Activated CD8-positive, alpha-beta T cell treated with anti-CD3 and anti-CD28 coated beads for 36 hours (primary cell): ENCODE data around the gene SGCE. TPM values are rescaled to one million over a fixed set of nuclear protein-coding genes. Genes with fewer than 3 reads are reported as not detected.

Experiments
- ATAC-seq: fragments of 200-7000 bp; cut with Tn5 transposase; one replicate; pipeline ENCODE4 v1.10.0; 2021; ENCODE audit warnings: mild to moderate bottlenecking, moderate library complexity
- CTCF ChIA-PET: fragments of 350-600 bp; sonication (Branson Sonifier 250); formaldehyde crosslinking; loops from one replicate; lab custom pipeline; 2021; ENCODE audit warnings: antibody characterized with exemption; lab: Charles Lee
- POLR2A ChIA-PET: fragments of 350-600 bp; sonication (Branson Sonifier 250); formaldehyde crosslinking; loops from one replicate; lab custom pipeline; 2021; ENCODE audit warnings: antibody characterized with exemption; lab: Charles Lee
- DNase-seq: peaks from one replicate; pipeline ENCODE4 v3.0.0-alpha.2; 2020
- H3K27ac Mint-ChIP-seq: one replicate; pipeline ENCODE4 v1.8.0; 2021; ENCODE audit warnings: mild to moderate bottlenecking, mixed read lengths
- H3K27me3 Mint-ChIP-seq: one replicate; pipeline ENCODE4 v1.8.0; 2021; ENCODE audit warnings: mixed read lengths
- H3K36me3 Mint-ChIP-seq: one replicate; pipeline ENCODE4 v1.8.0; 2021; ENCODE audit warnings: low read depth, mixed read lengths
- H3K4me1 Mint-ChIP-seq: one replicate; pipeline ENCODE4 v1.8.0; 2021; ENCODE audit warnings: low read depth, mixed read lengths
- H3K4me3 Mint-ChIP-seq: one replicate; pipeline ENCODE4 v1.8.0; 2021; ENCODE audit warnings: mild to moderate bottlenecking, moderate library complexity, mixed read lengths
- H3K9me3 Mint-ChIP-seq: one replicate; pipeline ENCODE4 v1.8.0; 2021; ENCODE audit warnings: mixed read lengths
- intact Hi-C: fragments of 100-400 bp; cut with micrococcal nuclease; formaldehyde crosslinking; loops from one replicate; pipeline ENCODE4 v1.10.0; 2022
- total RNA-seq, 2 experiments: library from RNA; stranded (reverse); gene quantifications; one replicate each; pipeline ENCODE4 v1.2.3, GENCODE V29; 2021
- TF ChIP-seq, protein P1 (sequence below): fragments of 200-600 bp; IDR thresholded peaks from one replicate; pipeline ENCODE4 v1.8.0; 2022; ENCODE audit warnings: antibody characterized with exemption, mild to moderate bottlenecking

Gene SGCE
- total RNA-seq, 2 experiments from 2014 or later = 0.56 TPM; not detected in 1

DNA sequence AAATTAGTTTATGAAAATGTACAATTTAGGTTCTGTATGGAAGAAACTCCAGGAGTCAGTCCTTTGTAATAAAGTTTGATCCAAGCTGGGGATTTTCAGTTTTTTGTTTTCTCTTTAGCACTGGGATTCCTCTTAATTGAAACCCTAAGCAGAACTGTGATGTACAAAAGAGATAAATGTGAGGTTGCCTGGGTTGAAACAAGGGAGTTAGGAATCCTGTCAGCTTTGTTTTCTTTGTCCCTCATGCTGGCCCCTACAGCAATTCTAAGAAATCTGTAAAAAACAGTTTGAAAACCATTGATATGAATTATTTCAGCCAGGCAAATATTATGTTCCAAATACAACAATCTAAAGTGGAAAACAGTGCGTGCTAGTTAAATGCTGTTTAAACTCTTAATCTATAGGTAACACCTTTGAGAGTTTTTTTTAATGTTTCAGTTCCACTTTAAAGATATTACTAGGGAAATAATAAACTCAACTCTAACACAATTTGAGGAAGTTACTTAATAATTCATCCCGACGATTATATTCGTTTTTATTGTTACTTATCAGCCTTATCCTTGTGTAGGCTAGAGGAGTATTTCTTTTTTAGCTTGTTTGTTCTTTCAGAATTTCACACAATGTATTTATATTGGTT, 65.3 kb downstream of the SGCE start:
- ChIA-PET POLR2A (no interaction called here), CTCF (interaction anchor here (1.2 kb wide), 1 partner anchor 141 kb away, joined by 4 read pairs; no protein-coding TSS in a partner anchor)
- peaks cover 10% of the 10 kb centered on the region for H3K36me3 Mint-ChIP-seq
- peaks cover 1% of the 10 kb centered on the region for H3K4me1 Mint-ChIP-seq
- ATAC-seq (no peak), DNase-seq (no peak)
- intact Hi-C loops = no loop called here
- no peaks in the 10 kb centered on the region for H3K27me3 Mint-ChIP-seq
- H3K27ac Mint-ChIP-seq = no peak overlapping the region
- TF ChIP-seq, protein P1, sequence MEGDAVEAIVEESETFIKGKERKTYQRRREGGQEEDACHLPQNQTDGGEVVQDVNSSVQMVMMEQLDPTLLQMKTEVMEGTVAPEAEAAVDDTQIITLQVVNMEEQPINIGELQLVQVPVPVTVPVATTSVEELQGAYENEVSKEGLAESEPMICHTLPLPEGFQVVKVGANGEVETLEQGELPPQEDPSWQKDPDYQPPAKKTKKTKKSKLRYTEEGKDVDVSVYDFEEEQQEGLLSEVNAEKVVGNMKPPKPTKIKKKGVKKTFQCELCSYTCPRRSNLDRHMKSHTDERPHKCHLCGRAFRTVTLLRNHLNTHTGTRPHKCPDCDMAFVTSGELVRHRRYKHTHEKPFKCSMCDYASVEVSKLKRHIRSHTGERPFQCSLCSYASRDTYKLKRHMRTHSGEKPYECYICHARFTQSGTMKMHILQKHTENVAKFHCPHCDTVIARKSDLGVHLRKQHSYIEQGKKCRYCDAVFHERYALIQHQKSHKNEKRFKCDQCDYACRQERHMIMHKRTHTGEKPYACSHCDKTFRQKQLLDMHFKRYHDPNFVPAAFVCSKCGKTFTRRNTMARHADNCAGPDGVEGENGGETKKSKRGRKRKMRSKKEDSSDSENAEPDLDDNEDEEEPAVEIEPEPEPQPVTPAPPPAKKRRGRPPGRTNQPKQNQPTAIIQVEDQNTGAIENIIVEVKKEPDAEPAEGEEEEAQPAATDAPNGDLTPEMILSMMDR = no peak
- peaks cover 1% of the 10 kb centered on the region for H3K9me3 Mint-ChIP-seq
- H3K4me3 Mint-ChIP-seq = no peak overlapping the region

DNA sequence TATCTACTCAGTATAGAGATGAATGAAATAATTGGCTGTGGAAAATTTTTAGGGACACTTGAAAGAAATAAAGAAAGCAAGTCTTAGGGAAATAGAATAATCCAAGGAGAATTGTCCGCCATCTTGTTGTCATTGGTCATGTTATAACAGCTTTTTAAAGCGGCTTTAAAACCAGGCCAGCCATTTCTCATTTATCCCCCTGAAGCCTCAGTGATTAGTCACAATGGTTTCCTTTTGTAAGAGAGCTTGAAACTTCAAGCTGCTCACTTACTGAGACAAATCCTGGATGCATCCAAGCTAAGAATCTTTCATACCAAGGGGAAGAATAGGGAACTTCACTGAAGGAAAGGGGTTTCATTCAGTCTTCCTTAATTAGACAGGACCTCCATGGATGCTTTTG, 67.9 kb downstream of the SGCE start:
- H3K9me3 Mint-ChIP-seq = peaks cover 1% of the 10 kb centered on the region
- no peak for DNase-seq
- intact Hi-C loops = no loop called here
- no peak overlapping the region for H3K4me3 Mint-ChIP-seq
- no peak for ATAC-seq
- H3K36me3 Mint-ChIP-seq = peaks cover 12% of the 10 kb centered on the region
- POLR2A ChIA-PET = no interaction called here
- CTCF ChIA-PET = interaction anchor here (0.7 kb wide), 1 partner anchor 33 kb away, joined by 3 read pairs; no protein-coding TSS in a partner anchor
- no peaks in the 10 kb centered on the region for H3K27me3 Mint-ChIP-seq
- H3K27ac Mint-ChIP-seq = no peak overlapping the region
- TF ChIP-seq, protein P1 = no peak
- no peaks in the 10 kb centered on the region for H3K4me1 Mint-ChIP-seq

DNA sequence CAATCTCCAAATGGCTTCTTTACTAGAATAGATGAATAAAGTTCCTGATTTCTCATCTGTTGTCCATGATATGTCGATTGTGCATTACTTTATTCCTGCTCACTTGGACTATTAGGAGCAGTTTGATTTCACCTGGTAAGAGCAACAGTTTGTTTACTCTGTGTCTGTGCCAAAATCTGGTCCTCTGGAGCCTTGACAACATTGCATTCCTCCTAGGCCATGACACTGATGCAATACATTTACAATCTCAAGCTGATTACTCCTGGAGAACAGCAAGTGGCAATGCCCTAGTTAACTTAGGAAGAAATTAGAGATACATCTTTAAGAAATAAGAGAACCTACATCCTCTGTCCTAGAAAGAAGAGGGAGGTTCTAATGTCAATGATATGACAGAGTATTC, 71.8 kb downstream of the SGCE start:
- peaks cover 1% of the 10 kb centered on the region for H3K9me3 Mint-ChIP-seq
- ChIA-PET CTCF (no interaction called here), POLR2A (no interaction called here)
- intact Hi-C loops = no loop called here
- ATAC-seq (no peak), DNase-seq (no peak)
- TF ChIP-seq, protein P1 = no peak
- no peak overlapping the region for H3K4me3 Mint-ChIP-seq
- no peaks in the 10 kb centered on the region for H3K27me3 Mint-ChIP-seq
- peaks cover 19% of the 10 kb centered on the region for H3K36me3 Mint-ChIP-seq
- no peaks in the 10 kb centered on the region for H3K4me1 Mint-ChIP-seq
- no peak overlapping the region for H3K27ac Mint-ChIP-seq

DNA sequence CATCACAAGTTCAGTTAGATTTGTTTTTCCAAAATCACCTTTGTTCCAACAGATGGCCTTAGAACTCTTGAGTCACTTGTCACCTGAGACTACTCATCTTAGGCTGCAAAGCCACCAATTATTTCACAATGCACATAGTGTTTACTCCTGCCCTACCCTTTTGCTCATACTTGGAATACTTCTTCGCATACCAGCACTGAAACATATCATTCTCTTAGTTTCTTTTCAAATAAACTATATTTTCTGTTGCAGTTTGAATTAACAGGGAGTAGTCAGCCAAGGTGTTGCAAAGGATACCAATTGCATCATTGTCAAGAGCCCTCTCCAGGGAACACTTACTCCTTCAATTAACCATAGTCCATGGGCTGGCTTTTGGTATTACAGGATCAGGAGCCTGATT, 75.3 kb downstream of the SGCE start:
- ChIA-PET POLR2A (no interaction called here), CTCF (no interaction called here)
- H3K27ac Mint-ChIP-seq = no peak overlapping the region
- TF ChIP-seq, protein P1 = no peak
- DNase-seq (no peak), ATAC-seq (no peak)
- intact Hi-C loops = no loop called here
- H3K36me3 Mint-ChIP-seq = peaks cover 32% of the 10 kb centered on the region
- no peak overlapping the region for H3K4me3 Mint-ChIP-seq
- H3K27me3 Mint-ChIP-seq = no peaks in the 10 kb centered on the region
- peaks cover 5% of the 10 kb centered on the region for H3K9me3 Mint-ChIP-seq
- H3K4me1 Mint-ChIP-seq = no peaks in the 10 kb centered on the region

DNA sequence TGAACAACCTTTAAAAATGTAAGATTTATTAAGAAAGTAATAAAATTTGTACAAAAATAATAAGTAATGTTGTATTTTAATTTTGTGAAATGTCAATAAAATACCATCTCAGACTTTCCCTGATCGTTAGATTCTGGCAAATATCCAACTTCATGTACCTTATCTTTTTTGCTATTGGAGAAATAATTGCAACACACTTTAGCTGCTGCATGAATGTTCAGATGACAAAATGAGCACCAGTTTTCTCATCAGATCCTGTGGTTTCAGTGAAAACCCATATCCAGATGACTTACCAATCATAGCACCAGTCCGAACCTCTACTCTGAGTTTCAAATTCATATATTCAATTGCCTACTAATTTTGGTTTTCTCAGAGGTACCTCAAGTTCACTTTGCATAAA, 76.5 kb downstream of the SGCE start:
- no peak overlapping the region for H3K4me3 Mint-ChIP-seq
- ATAC-seq = no peak
- ChIA-PET CTCF (no interaction called here), POLR2A (no interaction called here)
- DNase-seq = no peak
- intact Hi-C loops = no loop called here
- H3K9me3 Mint-ChIP-seq = peaks cover 12% of the 10 kb centered on the region
- H3K27me3 Mint-ChIP-seq = no peaks in the 10 kb centered on the region
- no peaks in the 10 kb centered on the region for H3K4me1 Mint-ChIP-seq
- peaks cover 41% of the 10 kb centered on the region for H3K36me3 Mint-ChIP-seq
- no peak overlapping the region for H3K27ac Mint-ChIP-seq
- TF ChIP-seq, protein P1 = no peak
